Esophagus squamous epithelium (tissue), 4 donors: Measurements from ENCODE around the gene TUBA3D. TPM values are rescaled to one million over a fixed set of nuclear protein-coding genes. Genes with fewer than 3 reads are reported as not detected.

Experiments used
- total RNA-seq, 4 donors: library from RNA; depleted of rRNA; stranded (reverse); fragments of >200 nt; gene quantifications; one replicate each; pipeline ENCODE4 v1.1.0, GENCODE V29; 2016

The TUBA3D gene
- total RNA-seq, 4 donors from 2014 or later: not detected

Other genes with a start within 250 kb of the TUBA3D start
- gene RAB6D, start 112.0 kb upstream of the TUBA3D start, total RNA-seq: under 1 TPM in 1 of 4 donors, not detected in 3; 0.15 TPM
- 100 to 1,000 TPM; 101 to 169 (median 118) TPM for gene MZT2A, start 16.3 kb downstream of the TUBA3D start, total RNA-seq
- gene CCDC74A, start 51.8 kb downstream of the TUBA3D start, total RNA-seq: 1 to 10 TPM; 2.3 to 3.8 (median 2.7) TPM